ENCODE measurements around the gene PKHD1. TPM values are rescaled to one million over a fixed set of nuclear protein-coding genes. Genes with fewer than 3 reads are reported as not detected.

Gene PKHD1
- total and polyA plus RNA-seq, 12 donors = 0.03 to 0.22 (median 0.09) TPM; not detected in 3

GRCh38 chr6:51892750-51893149 is 194.7 kb downstream of the PKHD1 start:
- intact Hi-C loops (cut with DNase I) = no loop called here

GRCh38 chr6:51892339-51892738 is 195.1 kb downstream of the PKHD1 start:
- Histone ChIP-seq H3K27me3 (no peaks in the 10 kb centered on the region), H3K4me1 (replicated peaks in 1 of 2) (no peaks in the 10 kb centered on the region), H3K36me3 (replicated peaks in 1 of 2) (no peaks in the 10 kb centered on the region), H3K9me3 (replicated peaks in 1 of 3) (no peaks in the 10 kb centered on the region), H3K27ac (no peak overlapping the region), H3K4me3 (no peak overlapping the region)
- 65 to 77% (median 74%) methylated on average over 3 of the region's 3 CpGs for WGBS, 4 donors
- DNase-seq = no peak
- TF ChIP-seq POLR2A (IDR thresholded peaks at IDR 0.05) = no peak
- TF ChIP-seq CTCF (IDR thresholded peaks at IDR 0.05) = no peak
- intact Hi-C loops (cut with DNase I) = no loop called here

More at GRCh38 chr6:51892750-51893149, 194.7 kb downstream of the PKHD1 start:
- H3K9me3 ChIP-seq (replicated peaks in 1 of 3) = no peaks in the 10 kb centered on the region
- no peak overlapping the region for H3K4me3 ChIP-seq
- TF ChIP-seq POLR2A (IDR thresholded peaks at IDR 0.05) = no peak
- no peak for TF ChIP-seq CTCF (IDR thresholded peaks at IDR 0.05)
- no peaks in the 10 kb centered on the region for H3K4me1 ChIP-seq (replicated peaks in 1 of 2)
- no peak for DNase-seq
- no peaks in the 10 kb centered on the region for H3K27me3 ChIP-seq
- no peak overlapping the region for H3K27ac ChIP-seq
- H3K36me3 ChIP-seq (replicated peaks in 1 of 2) = no peaks in the 10 kb centered on the region
- WGBS, 4 donors = 61 to 73% (median 63%) methylated on average over 4 of the region's 4 CpGs

- H3K4me3 ChIP-seq = no peak overlapping the region
- H3K36me3 ChIP-seq (replicated peaks in 1 of 2) = no peaks in the 10 kb centered on the region
- WGBS, 4 donors = 55 to 71% (median 65%) methylated on average over 4 of the region's 4 CpGs
- TF ChIP-seq CTCF (IDR thresholded peaks at IDR 0.05) = no peak
- TF ChIP-seq POLR2A (IDR thresholded peaks at IDR 0.05) = no peak
- DNase-seq = no peak
- intact Hi-C loops (cut with DNase I) = no loop called here
- no peak overlapping the region for H3K27ac ChIP-seq
- H3K9me3 ChIP-seq (replicated peaks in 1 of 3) = no peaks in the 10 kb centered on the region
- no peaks in the 10 kb centered on the region for H3K4me1 ChIP-seq (replicated peaks in 1 of 2)
- no peaks in the 10 kb centered on the region for H3K27me3 ChIP-seq
These were observed 195.6 kb downstream of the PKHD1 start for GRCh38 chr6:51891784-51892183.

- Histone ChIP-seq H3K36me3 (replicated peaks in 1 of 2) (no peaks in the 10 kb centered on the region), H3K9me3 (replicated peaks in 1 of 3) (no peaks in the 10 kb centered on the region), H3K27me3 (no peaks in the 10 kb centered on the region), H3K4me3 (no peak overlapping the region), H3K4me1 (replicated peaks in 1 of 2) (no peaks in the 10 kb centered on the region), H3K27ac (no peak overlapping the region)
- 24 to 53% (median 41%) methylated on average over 2 of the region's 2 CpGs for WGBS, 4 donors
- no peak for DNase-seq
- TF ChIP-seq CTCF (IDR thresholded peaks at IDR 0.05) (no peak), POLR2A (IDR thresholded peaks at IDR 0.05) (no peak)
- intact Hi-C loops (cut with DNase I) = no loop called here
These were observed 199.6 kb downstream of the PKHD1 start for GRCh38 chr6:51887859-51888258.

Data from adrenal gland (tissue), 12 donors.